GM19193 (cell line): ENCODE measurements around the gene SH3RF1.

Experiments used
- POLR2A ChIP-seq: IDR thresholded peaks from 4 replicates; pipeline ENCODE4 v1.6.1; 2011; ENCODE audit not compliant: insufficient read depth, insufficient read length; ENCODE audit errors: extremely low read depth

SH3RF1 gene

GRCh38 chr4:169059306-169060211 is 211.2 kb downstream of the SH3RF1 start:
- no peak for TF ChIP-seq POLR2A

- no peak for TF ChIP-seq POLR2A
Measured at GRCh38 chr4:169058312-169058711, 212.4 kb downstream of the SH3RF1 start.

GRCh38 chr4:169054879-169055278 is 215.9 kb downstream of the SH3RF1 start:
- no peak for TF ChIP-seq POLR2A

GRCh38 chr4:169052594-169052945 is 218.2 kb downstream of the SH3RF1 start:
- no peak for TF ChIP-seq POLR2A

GRCh38 chr4:169051761-169052593 is 218.8 kb downstream of the SH3RF1 start:
- TF ChIP-seq POLR2A = no peak

GRCh38 chr4:169050881-169051760 is 219.6 kb downstream of the SH3RF1 start:
- no peak for TF ChIP-seq POLR2A

GRCh38 chr4:169050284-169050683 is 220.5 kb downstream of the SH3RF1 start:
- no peak for TF ChIP-seq POLR2A

GRCh38 chr4:169048868-169049414 is 221.8 kb downstream of the SH3RF1 start:
- no peak for TF ChIP-seq POLR2A

- no peak for TF ChIP-seq POLR2A
Measured at GRCh38 chr4:169047956-169048355, 222.8 kb downstream of the SH3RF1 start.

GRCh38 chr4:169045862-169046584 is 224.7 kb downstream of the SH3RF1 start:
- TF ChIP-seq POLR2A = no peak

GRCh38 chr4:169044714-169045447 is 225.9 kb downstream of the SH3RF1 start:
- no peak for TF ChIP-seq POLR2A
